CD4-positive, alpha-beta T cell treated with Interleukin-2 at 100 ng/mL for 4 hours (primary cell): ENCODE results near the gene MTERF4.

ENCODE experiments used
- DNase-seq: peaks from one replicate; pipeline ENCODE4 v3.0.0-alpha.2; 2020; ENCODE audit warnings: low spot score

Gene MTERF4

GRCh38 chr2:241088376-241088775 lies 13.7 kb downstream of the MTERF4 start:
- DNase-seq, result no peak

GRCh38 chr2:241087420-241088268 lies 14.4 kb downstream of the MTERF4 start:
- DNase-seq, result no peak

- DNase-seq, result no peak
Measured at GRCh38 chr2:241084856-241085444, 17.1 kb downstream of the MTERF4 start.

- DNase-seq, result no peak
Measured at GRCh38 chr2:241083091-241083415, 19.0 kb downstream of the MTERF4 start.

- no peak for DNase-seq
Measured at GRCh38 chr2:241082341-241083090, 19.6 kb downstream of the MTERF4 start.

- no peak for DNase-seq
Measured at GRCh38 chr2:241081643-241082340, 20.3 kb downstream of the MTERF4 start.

- DNase-seq, result no peak
Measured at GRCh38 chr2:241081190-241081642, 20.9 kb downstream of the MTERF4 start.

GRCh38 chr2:241080405-241081189 lies 21.5 kb downstream of the MTERF4 start:
- no peak for DNase-seq

- no peak for DNase-seq
Measured at GRCh38 chr2:241074901-241075540, 27.1 kb downstream of the MTERF4 start.

- DNase-seq, result no peak
Measured at GRCh38 chr2:241074065-241074818, 27.8 kb downstream of the MTERF4 start.

- DNase-seq, result no peak
Measured at GRCh38 chr2:241073166-241074064, 28.7 kb downstream of the MTERF4 start.

GRCh38 chr2:241072553-241073165 lies 29.4 kb downstream of the MTERF4 start:
- DNase-seq, result no peak

- DNase-seq, result no peak
Measured at GRCh38 chr2:241072151-241072550, 29.9 kb downstream of the MTERF4 start.

GRCh38 chr2:241071677-241072111 lies 30.4 kb downstream of the MTERF4 start:
- no peak for DNase-seq

- DNase-seq, result no peak
Measured at GRCh38 chr2:241070811-241071676, 31.0 kb downstream of the MTERF4 start.

GRCh38 chr2:241070361-241070760 lies 31.7 kb downstream of the MTERF4 start:
- DNase-seq, result no peak

- no peak for DNase-seq
Measured at GRCh38 chr2:241069821-241070281, 32.2 kb downstream of the MTERF4 start.
